Measurements from ENCODE around the gene GABBR2.

The GABBR2 gene

GRCh38 chr9:98738741-98739140 is 30.0 kb upstream of the GABBR2 start:
- no peak overlapping the region for H3K4me3 ChIP-seq (ENCODE audit: low read depth in 1 of 2, low read length in 2 of 2)
- peaks cover 20% of the 10 kb centered on the region for H3K36me3 ChIP-seq (ENCODE audit: insufficient read depth, low read length)
- no peaks in the 10 kb centered on the region for H3K27me3 ChIP-seq (ENCODE audit: control insufficient read depth in 1 of 2, insufficient read depth in 2 of 2, low read length in 2 of 2)
- H3K9ac ChIP-seq (ENCODE audit: low read length), result no peak overlapping the region
- H3K27ac ChIP-seq (ENCODE audit: low read depth, low read length), result no peak overlapping the region
- H3K9me3 ChIP-seq (ENCODE audit: low read length), result no peaks in the 10 kb centered on the region
- H3K4me1 ChIP-seq (ENCODE audit: insufficient read depth, low read length), result no peaks in the 10 kb centered on the region

GRCh38 chr9:98736226-98736625 is 27.5 kb upstream of the GABBR2 start:
- Histone ChIP-seq H3K4me3 (ENCODE audit: low read depth in 1 of 2, low read length in 2 of 2) (no peak overlapping the region), H3K9me3 (ENCODE audit: low read length) (no peaks in the 10 kb centered on the region), H3K9ac (ENCODE audit: low read length) (no peak overlapping the region), H3K36me3 (ENCODE audit: insufficient read depth, low read length) (peaks cover 20% of the 10 kb centered on the region), H3K27ac (ENCODE audit: low read depth, low read length) (no peak overlapping the region), H3K4me1 (ENCODE audit: insufficient read depth, low read length) (no peaks in the 10 kb centered on the region), H3K27me3 (ENCODE audit: control insufficient read depth in 1 of 2, insufficient read depth in 2 of 2, low read length in 2 of 2) (no peaks in the 10 kb centered on the region)

GRCh38 chr9:98732801-98733200 is 24.1 kb upstream of the GABBR2 start:
- no peak overlapping the region for H3K9ac ChIP-seq (ENCODE audit: low read length)
- no peak overlapping the region for H3K27ac ChIP-seq (ENCODE audit: low read depth, low read length)
- H3K9me3 ChIP-seq (ENCODE audit: low read length), result no peaks in the 10 kb centered on the region
- H3K4me1 ChIP-seq (ENCODE audit: insufficient read depth, low read length), result no peaks in the 10 kb centered on the region
- H3K27me3 ChIP-seq (ENCODE audit: control insufficient read depth in 1 of 2, insufficient read depth in 2 of 2, low read length in 2 of 2), result no peaks in the 10 kb centered on the region
- no peak overlapping the region for H3K4me3 ChIP-seq (ENCODE audit: low read depth in 1 of 2, low read length in 2 of 2)
- peaks cover 20% of the 10 kb centered on the region for H3K36me3 ChIP-seq (ENCODE audit: insufficient read depth, low read length)

GRCh38 chr9:98732091-98732490 is 23.4 kb upstream of the GABBR2 start:
- H3K9me3 ChIP-seq (ENCODE audit: low read length), result no peaks in the 10 kb centered on the region

GRCh38 chr9:98730871-98731270 is 22.1 kb upstream of the GABBR2 start:
- Histone ChIP-seq H3K9ac (ENCODE audit: low read length) (no peak overlapping the region), H3K36me3 (ENCODE audit: insufficient read depth, low read length) (peaks cover 14% of the 10 kb centered on the region), H3K27ac (ENCODE audit: low read depth, low read length) (no peak overlapping the region), H3K27me3 (ENCODE audit: control insufficient read depth in 1 of 2, insufficient read depth in 2 of 2, low read length in 2 of 2) (no peaks in the 10 kb centered on the region), H3K9me3 (ENCODE audit: low read length) (no peaks in the 10 kb centered on the region), H3K4me3 (ENCODE audit: low read depth in 1 of 2, low read length in 2 of 2) (no peak overlapping the region), H3K4me1 (ENCODE audit: insufficient read depth, low read length) (no peaks in the 10 kb centered on the region)

More at GRCh38 chr9:98732091-98732490, 23.4 kb upstream of the GABBR2 start:
- no peak overlapping the region for H3K4me3 ChIP-seq (ENCODE audit: low read depth in 1 of 2, low read length in 2 of 2)
- peaks cover 20% of the 10 kb centered on the region for H3K36me3 ChIP-seq (ENCODE audit: insufficient read depth, low read length)
- H3K9ac ChIP-seq (ENCODE audit: low read length), result no peak overlapping the region
- no peak overlapping the region for H3K27ac ChIP-seq (ENCODE audit: low read depth, low read length)
- no peaks in the 10 kb centered on the region for H3K4me1 ChIP-seq (ENCODE audit: insufficient read depth, low read length)
- no peaks in the 10 kb centered on the region for H3K27me3 ChIP-seq (ENCODE audit: control insufficient read depth in 1 of 2, insufficient read depth in 2 of 2, low read length in 2 of 2)

- H3K4me3 ChIP-seq (ENCODE audit: low read depth in 1 of 2, low read length in 2 of 2), result no peak overlapping the region
Measured at GRCh38 chr9:98728500-98728899, 19.8 kb upstream of the GABBR2 start.

GRCh38 chr9:98727428-98727827 is 18.7 kb upstream of the GABBR2 start:
- no peaks in the 10 kb centered on the region for H3K36me3 ChIP-seq (ENCODE audit: insufficient read depth, low read length)
- no peak overlapping the region for H3K9ac ChIP-seq (ENCODE audit: low read length)
- no peaks in the 10 kb centered on the region for H3K4me1 ChIP-seq (ENCODE audit: insufficient read depth, low read length)
- H3K27me3 ChIP-seq (ENCODE audit: control insufficient read depth in 1 of 2, insufficient read depth in 2 of 2, low read length in 2 of 2), result no peaks in the 10 kb centered on the region
- no peak overlapping the region for H3K4me3 ChIP-seq (ENCODE audit: low read depth in 1 of 2, low read length in 2 of 2)
- H3K9me3 ChIP-seq (ENCODE audit: low read length), result no peaks in the 10 kb centered on the region
- H3K27ac ChIP-seq (ENCODE audit: low read depth, low read length), result no peak overlapping the region

More at GRCh38 chr9:98728500-98728899, 19.8 kb upstream of the GABBR2 start:
- no peak overlapping the region for H3K27ac ChIP-seq (ENCODE audit: low read depth, low read length)
- no peaks in the 10 kb centered on the region for H3K9me3 ChIP-seq (ENCODE audit: low read length)
- H3K4me1 ChIP-seq (ENCODE audit: insufficient read depth, low read length), result no peaks in the 10 kb centered on the region
- H3K27me3 ChIP-seq (ENCODE audit: control insufficient read depth in 1 of 2, insufficient read depth in 2 of 2, low read length in 2 of 2), result no peaks in the 10 kb centered on the region
- H3K9ac ChIP-seq (ENCODE audit: low read length), result no peak overlapping the region
- no peaks in the 10 kb centered on the region for H3K36me3 ChIP-seq (ENCODE audit: insufficient read depth, low read length)

GRCh38 chr9:98726735-98727134 is 18.0 kb upstream of the GABBR2 start:
- H3K9ac ChIP-seq (ENCODE audit: low read length), result no peak overlapping the region
- H3K27me3 ChIP-seq (ENCODE audit: control insufficient read depth in 1 of 2, insufficient read depth in 2 of 2, low read length in 2 of 2), result no peaks in the 10 kb centered on the region
- H3K27ac ChIP-seq (ENCODE audit: low read depth, low read length), result no peak overlapping the region
- no peaks in the 10 kb centered on the region for H3K4me1 ChIP-seq (ENCODE audit: insufficient read depth, low read length)
- H3K9me3 ChIP-seq (ENCODE audit: low read length), result no peaks in the 10 kb centered on the region
- no peaks in the 10 kb centered on the region for H3K36me3 ChIP-seq (ENCODE audit: insufficient read depth, low read length)
- no peak overlapping the region for H3K4me3 ChIP-seq (ENCODE audit: low read depth in 1 of 2, low read length in 2 of 2)

- Histone ChIP-seq H3K9ac (ENCODE audit: low read length) (no peak overlapping the region), H3K9me3 (ENCODE audit: low read length) (no peaks in the 10 kb centered on the region), H3K4me1 (ENCODE audit: insufficient read depth, low read length) (no peaks in the 10 kb centered on the region), H3K4me3 (ENCODE audit: low read depth in 1 of 2, low read length in 2 of 2) (no peak overlapping the region), H3K27me3 (ENCODE audit: control insufficient read depth in 1 of 2, insufficient read depth in 2 of 2, low read length in 2 of 2) (no peaks in the 10 kb centered on the region), H3K36me3 (ENCODE audit: insufficient read depth, low read length) (no peaks in the 10 kb centered on the region), H3K27ac (ENCODE audit: low read depth, low read length) (no peak overlapping the region)
Measured at GRCh38 chr9:98724810-98725530, 16.2 kb upstream of the GABBR2 start.

- Histone ChIP-seq H3K27me3 (ENCODE audit: control insufficient read depth in 1 of 2, insufficient read depth in 2 of 2, low read length in 2 of 2) (no peaks in the 10 kb centered on the region), H3K27ac (ENCODE audit: low read depth, low read length) (no peak overlapping the region), H3K4me1 (ENCODE audit: insufficient read depth, low read length) (no peaks in the 10 kb centered on the region), H3K9me3 (ENCODE audit: low read length) (no peaks in the 10 kb centered on the region), H3K4me3 (ENCODE audit: low read depth in 1 of 2, low read length in 2 of 2) (no peak overlapping the region), H3K9ac (ENCODE audit: low read length) (no peak overlapping the region), H3K36me3 (ENCODE audit: insufficient read depth, low read length) (no peaks in the 10 kb centered on the region)
Measured at GRCh38 chr9:98721643-98722042, 12.9 kb upstream of the GABBR2 start.

GRCh38 chr9:98720402-98720801 is 11.7 kb upstream of the GABBR2 start:
- Histone ChIP-seq H3K27me3 (ENCODE audit: control insufficient read depth in 1 of 2, insufficient read depth in 2 of 2, low read length in 2 of 2) (no peaks in the 10 kb centered on the region), H3K9me3 (ENCODE audit: low read length) (no peaks in the 10 kb centered on the region), H3K4me3 (ENCODE audit: low read depth in 1 of 2, low read length in 2 of 2) (no peak overlapping the region), H3K27ac (ENCODE audit: low read depth, low read length) (no peak overlapping the region), H3K9ac (ENCODE audit: low read length) (no peak overlapping the region), H3K4me1 (ENCODE audit: insufficient read depth, low read length) (no peaks in the 10 kb centered on the region), H3K36me3 (ENCODE audit: insufficient read depth, low read length) (no peaks in the 10 kb centered on the region)

GRCh38 chr9:98719055-98719454 is 10.3 kb upstream of the GABBR2 start:
- Histone ChIP-seq H3K4me3 (ENCODE audit: low read depth in 1 of 2, low read length in 2 of 2) (no peak overlapping the region), H3K27ac (ENCODE audit: low read depth, low read length) (no peak overlapping the region), H3K36me3 (ENCODE audit: insufficient read depth, low read length) (no peaks in the 10 kb centered on the region), H3K4me1 (ENCODE audit: insufficient read depth, low read length) (no peaks in the 10 kb centered on the region), H3K27me3 (ENCODE audit: control insufficient read depth in 1 of 2, insufficient read depth in 2 of 2, low read length in 2 of 2) (no peaks in the 10 kb centered on the region), H3K9me3 (ENCODE audit: low read length) (no peaks in the 10 kb centered on the region), H3K9ac (ENCODE audit: low read length) (no peak overlapping the region)
